Daoy (cell line): ENCODE measurements around the gene SLC22A2. TPM values are rescaled to one million over a fixed set of nuclear protein-coding genes. Genes with fewer than 3 reads are reported as not detected.

Experiments
- total RNA-seq: library from RNA; depleted of rRNA; stranded (reverse); fragments of >200 nt; shearing (Covaris generic); gene quantifications from 2 replicates; pipeline ENCODE4 v1.2.3, GENCODE V29; 2014; rRNA removed

Gene SLC22A2
- total RNA-seq, 1 experiment from 2014 or later = 1.1 TPM

Other genes with a start within 250 kb of the SLC22A2 start
- gene SLC22A1, start 137.0 kb downstream of the SLC22A2 start, total RNA-seq = 0.23 and 2.8 TPM in 2 replicates
- gene SLC22A3, start 89.6 kb upstream of the SLC22A2 start, total RNA-seq = 0.77 and 1.8 TPM in 2 replicates